Tibial nerve (tissue), 4 donors: ENCODE data around the gene COPB2. TPM values are rescaled to one million over a fixed set of nuclear protein-coding genes. Genes with fewer than 3 reads are reported as not detected.

ENCODE experiments used
- DNase-seq, 2 donors: peaks; one replicate each; pipeline ENCODE4 v3.0.0-alpha.2; 2019; ENCODE audit warnings: low spot score in 2 of 2
- H3K27ac ChIP-seq, 4 donors: fragments of 200-600 bp; sonication (generic) in 3 of 4; one replicate each; pipeline ENCODE4 v1.5.1; 2017 to 2019; ENCODE audit warnings: mild to moderate bottlenecking in 1 of 4
- H3K27me3 ChIP-seq, 2 donors: fragments of 200-600 bp; sonication (generic) in 1 of 2; one replicate each; pipeline versions ENCODE4 v1.5.1 to v1.6.0; 2017 to 2019
- H3K36me3 ChIP-seq, 3 donors: fragments of 200-600 bp; sonication (generic); one replicate each; pipeline ENCODE4 v1.5.1; 2018 to 2019
- H3K4me1 ChIP-seq, 4 donors: fragments of 200-600 bp; sonication (generic) in 3 of 4; one replicate each; pipeline ENCODE4 v1.5.1; 2017 to 2019
- H3K4me3 ChIP-seq, 4 donors: fragments of 200-600 bp; sonication (generic) in 3 of 4; one replicate each; pipeline ENCODE4 v1.5.1; 2017 to 2019; ENCODE audit warnings: mild to moderate bottlenecking in 1 of 4, moderate library complexity in 1 of 4
- H3K9me3 ChIP-seq, 4 donors: fragments of 200-600 bp; sonication (generic) in 3 of 4; one replicate each; pipeline ENCODE4 v1.5.1; 2017 to 2019
- CTCF ChIP-seq, 5 experiments: fragments of 200-600 bp in 3 of 5; fragments of 450-650 bp in 2 of 5; sonication (generic) in 3 of 5; IDR thresholded peaks; one replicate each; pipeline ENCODE4 v1.5.1; 2016 to 2019; ENCODE audit warnings: antibody characterized with exemption in 5 of 5, mild to moderate bottlenecking in 3 of 5, moderate library complexity in 2 of 5
- EP300 ChIP-seq, 2 donors: sonication (generic); formaldehyde crosslinking; IDR thresholded peaks; one replicate each; pipeline ENCODE4 v1.6.1; 2017; ENCODE audit warnings: antibody characterized with exemption in 2 of 2, mild to moderate bottlenecking in 1 of 2
- POLR2A ChIP-seq, 2 donors: fragments of 450-650 bp; IDR thresholded peaks; one replicate each; pipeline ENCODE4 v1.6.1; 2017; ENCODE audit warnings: antibody characterized with exemption in 2 of 2, mild to moderate bottlenecking in 2 of 2, moderate library complexity in 2 of 2
- WGBS, 2 donors: methylation state at CpG; one replicate each; pipeline ENCODE4 v1.1.5; 2018; 5-methylcytosine and 5-hydroxymethylcytosine counted together
- total RNA-seq, 4 donors: library from RNA; depleted of rRNA; stranded (reverse); fragments of >200 nt; gene quantifications; one replicate each; pipeline ENCODE4 v1.1.0, GENCODE V29; 2016

The COPB2 gene
- total RNA-seq, 4 donors from 2014 or later: 59.1 to 72.4 (median 66.0) TPM

GRCh38 chr3:139378587-139379241 is 10.7 kb downstream of the COPB2 start:
- H3K4me1 ChIP-seq: peaks cover 0 to 20% (median 0%) of the 10 kb centered on the region in 4 donors
- H3K36me3 ChIP-seq: peaks cover 0 to 91% (median 5%) of the 10 kb centered on the region in 3 donors
- no peaks in the 10 kb centered on the region for H3K27me3 ChIP-seq
- TF ChIP-seq CTCF (IDR thresholded peaks at IDR 0.05) (no peak), POLR2A (IDR thresholded peaks at IDR 0.05) (no peak), EP300 (IDR thresholded peaks at IDR 0.05) (no peak)
- WGBS, 2 donors: 56 to 66% methylated on average over 3 of the region's 3 CpGs
- DNase-seq: no peak
- H3K27ac ChIP-seq: no peak overlapping the region
- no peaks in the 10 kb centered on the region for H3K9me3 ChIP-seq
- H3K4me3 ChIP-seq: no peak overlapping the region

- peaks cover 0 to 93% (median 10%) of the 10 kb centered on the region in 3 donors for H3K36me3 ChIP-seq
- TF ChIP-seq EP300 (IDR thresholded peaks at IDR 0.05): no peak
- no peak for TF ChIP-seq CTCF (IDR thresholded peaks at IDR 0.05)
- no peak for TF ChIP-seq POLR2A (IDR thresholded peaks at IDR 0.05)
- H3K27ac ChIP-seq: no peak overlapping the region
- no peaks in the 10 kb centered on the region for H3K27me3 ChIP-seq
- H3K4me3 ChIP-seq: no peak overlapping the region
- H3K9me3 ChIP-seq: no peaks in the 10 kb centered on the region
- WGBS, 2 donors: 85 to 88% methylated on average over 3 of the region's 3 CpGs
- no peak for DNase-seq
- peaks cover 0 to 10% (median 0%) of the 10 kb centered on the region in 4 donors for H3K4me1 ChIP-seq
These were observed 12.1 kb downstream of the COPB2 start for GRCh38 chr3:139377378-139377777.

DNA sequence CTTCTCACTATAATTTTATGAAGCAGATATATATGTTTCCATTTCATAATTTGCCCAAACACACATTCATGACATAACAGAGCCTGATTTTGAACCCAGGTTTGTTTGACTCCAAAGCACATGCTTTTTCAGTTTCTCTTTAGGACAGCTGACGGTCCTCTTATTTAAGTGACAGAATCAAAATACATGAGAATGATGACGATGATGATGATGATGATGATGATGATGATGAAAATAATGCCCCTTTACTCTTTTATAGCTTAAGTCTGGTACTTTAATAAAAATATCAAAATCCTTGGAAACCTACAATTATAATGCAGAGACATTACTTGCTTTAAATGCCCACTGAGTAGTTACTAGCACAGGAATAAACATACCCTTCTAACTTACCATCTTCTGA is 15.3 kb downstream of the COPB2 start:
- no peak for DNase-seq
- H3K27ac ChIP-seq: no peak overlapping the region
- H3K27me3 ChIP-seq: no peaks in the 10 kb centered on the region
- TF ChIP-seq EP300 (IDR thresholded peaks at IDR 0.05) (no peak), CTCF (IDR thresholded peaks at IDR 0.05) (no peak), POLR2A (IDR thresholded peaks at IDR 0.05) (no peak)
- H3K4me1 ChIP-seq: peaks cover 0 to 9% (median 0%) of the 10 kb centered on the region in 4 donors
- peaks cover 2 to 96% (median 14%) of the 10 kb centered on the region in 3 donors for H3K36me3 ChIP-seq
- H3K9me3 ChIP-seq: no peaks in the 10 kb centered on the region
- WGBS, 2 donors: 85 to 92% methylated on average over 2 of the region's 2 CpGs
- no peak overlapping the region for H3K4me3 ChIP-seq

- TF ChIP-seq EP300 (IDR thresholded peaks at IDR 0.05) (no peak), POLR2A (IDR thresholded peaks at IDR 0.05) (no peak), CTCF (IDR thresholded peaks at IDR 0.05) (no peak)
- Histone ChIP-seq H3K4me3 (no peak overlapping the region), H3K4me1 (no peaks in the 10 kb centered on the region), H3K27ac (no peak overlapping the region), H3K27me3 (no peaks in the 10 kb centered on the region), H3K9me3 (no peaks in the 10 kb centered on the region), H3K36me3 (peaks cover 0 to 100% (median 40%) of the 10 kb centered on the region in 3 donors)
- WGBS, 2 donors: 88 to 100% methylated on average over 1 of the region's 1 CpG
- no peak for DNase-seq
These were observed 24.9 kb downstream of the COPB2 start for GRCh38 chr3:139364549-139364948.

DNA sequence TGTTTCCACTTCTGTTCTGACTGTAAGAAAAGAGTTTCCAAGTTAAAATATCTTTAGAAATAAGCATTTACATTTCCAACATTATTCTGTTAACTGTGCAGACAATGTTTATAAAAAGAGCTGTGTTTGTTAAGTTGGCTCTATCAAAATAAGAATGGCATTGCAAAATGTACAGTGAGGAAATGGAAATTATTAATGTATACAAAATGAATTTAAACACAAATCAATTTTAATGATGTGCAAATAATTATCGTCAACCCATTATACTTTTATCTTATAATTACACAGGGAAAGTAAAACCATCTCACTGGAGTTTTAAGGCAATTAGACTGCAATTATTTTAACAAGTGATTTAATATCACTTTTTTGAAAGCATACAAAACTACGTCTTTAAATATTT is 28.2 kb downstream of the COPB2 start:
- no peaks in the 10 kb centered on the region for H3K9me3 ChIP-seq
- 79 to 88% methylated on average over 2 of the region's 2 CpGs for WGBS, 2 donors
- no peaks in the 10 kb centered on the region for H3K4me1 ChIP-seq
- no peak for TF ChIP-seq CTCF (IDR thresholded peaks at IDR 0.05)
- H3K27ac ChIP-seq: no peak overlapping the region
- no peaks in the 10 kb centered on the region for H3K27me3 ChIP-seq
- H3K4me3 ChIP-seq: no peak overlapping the region
- peaks cover 0 to 100% (median 33%) of the 10 kb centered on the region in 3 donors for H3K36me3 ChIP-seq
- no peak for DNase-seq
